NCI-H187 (cell line): ENCODE measurements around the gene DDX24.
"Not testable (repeated sequence)": the region's sequence is repeated elsewhere in the genome, so short reads cannot be mapped to it uniquely, and the experiment has no call there.

Experiments
- DNase-seq, 2 experiments: peaks; one replicate each; lab custom pipeline; 2025; lab: John Stamatoyannopoulos, UW

Gene DDX24

DNA sequence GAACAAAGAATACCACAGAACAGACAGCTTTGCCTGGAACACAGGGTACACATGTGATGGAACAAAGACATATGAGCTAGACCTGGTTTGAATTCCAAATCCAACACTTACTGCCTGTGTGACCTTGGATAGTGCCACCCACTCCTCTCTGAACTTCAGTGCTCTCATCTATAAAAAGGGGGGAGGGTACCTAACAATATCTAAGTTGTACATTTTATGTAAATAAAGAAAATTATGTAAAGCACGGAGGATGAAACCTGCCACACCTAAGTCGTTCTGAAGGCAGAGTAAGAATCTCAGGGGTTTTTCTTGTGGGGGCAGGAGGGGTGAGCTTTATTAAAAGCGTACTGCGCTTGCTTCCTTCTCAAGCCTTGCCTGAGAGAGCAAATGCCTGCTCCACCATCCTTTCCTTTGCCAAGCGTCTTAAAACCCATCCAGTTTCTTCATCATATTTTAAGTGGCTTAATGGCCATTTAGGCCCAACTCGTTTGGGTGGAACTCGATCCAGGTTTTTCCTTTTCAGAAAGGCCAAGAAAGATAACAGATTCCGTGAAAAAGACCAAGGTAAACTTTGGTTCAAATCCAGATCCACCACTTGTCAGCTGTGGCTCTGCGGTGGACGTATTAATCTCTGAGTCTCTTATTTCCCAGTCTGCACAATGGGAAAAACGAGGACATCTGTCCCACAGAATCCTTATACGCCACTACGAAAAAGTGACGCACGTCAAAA, 946 bp downstream of the DDX24 start:
- DNase-seq = peak in 1 of 2 experiments; percentile 30

DNA sequence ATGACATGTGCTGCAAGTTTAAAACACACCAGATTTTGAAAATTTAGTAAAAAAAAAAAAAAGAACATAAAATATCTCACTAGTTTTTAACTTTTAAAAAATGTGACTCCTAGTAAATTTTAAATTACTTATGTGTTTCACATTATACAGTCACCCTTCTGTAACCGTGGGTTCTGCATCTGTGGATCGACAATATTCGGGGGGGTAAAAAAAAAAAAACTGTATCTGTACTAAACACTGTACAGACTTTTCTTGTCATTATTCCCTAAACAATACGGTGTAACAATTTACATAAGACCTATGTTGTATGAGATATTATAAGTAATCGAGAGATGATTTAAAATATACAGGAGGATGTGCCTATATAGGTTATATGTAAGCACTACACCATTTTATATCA, 3.2 kb downstream of the DDX24 start:
- no peak for DNase-seq

DNA sequence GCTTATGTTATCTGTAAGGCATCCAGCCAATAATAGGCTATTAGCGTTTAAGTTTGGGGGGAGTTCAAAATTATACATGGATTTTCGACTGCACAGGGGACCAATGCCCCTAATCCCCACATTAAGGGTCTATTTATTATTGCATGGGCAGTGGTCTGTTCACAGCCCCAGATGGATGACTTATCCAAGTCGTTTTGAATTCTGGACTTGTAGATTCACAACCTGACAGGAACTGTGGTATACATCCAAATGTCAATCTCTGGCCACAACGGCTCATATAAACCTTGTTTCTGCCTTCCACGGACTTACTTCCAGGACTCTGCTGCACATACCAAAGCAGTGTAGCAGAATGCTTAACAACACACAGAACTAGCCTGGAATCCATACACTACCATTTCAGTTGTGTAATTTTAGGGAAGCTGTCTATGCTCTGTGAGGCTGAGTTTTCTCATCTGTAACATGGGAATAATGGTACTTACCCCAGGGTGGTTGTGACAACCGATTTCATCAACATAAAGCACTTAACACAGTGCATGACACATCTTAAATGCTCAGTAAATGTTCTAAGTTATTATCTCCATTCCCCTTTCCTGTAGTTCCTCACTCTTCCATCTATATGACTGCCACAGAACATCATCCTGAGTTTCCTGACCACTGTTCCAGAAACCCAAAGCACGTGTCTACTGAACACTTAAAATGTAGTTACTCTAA, 3.7 kb downstream of the DDX24 start:
- no peak for DNase-seq

DNA sequence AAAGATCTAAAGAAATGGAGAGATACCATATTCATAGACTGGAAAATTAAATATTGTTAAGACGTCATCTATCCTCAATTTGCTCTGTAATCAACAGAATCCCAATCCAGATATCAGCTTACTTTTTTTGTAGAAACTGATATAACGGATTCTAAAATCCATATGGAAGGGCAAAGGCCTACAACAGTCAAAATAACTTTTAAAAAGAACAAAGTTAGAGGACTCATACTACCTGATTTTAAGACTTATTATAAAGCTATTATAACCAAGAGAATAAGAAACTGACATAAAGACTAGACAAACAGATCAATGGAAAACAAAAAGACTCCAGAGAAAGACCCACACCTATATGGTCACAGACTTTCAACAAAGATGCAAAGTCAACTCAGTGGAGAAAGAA, 6.0 kb downstream of the DDX24 start:
- no peak for DNase-seq

DNA sequence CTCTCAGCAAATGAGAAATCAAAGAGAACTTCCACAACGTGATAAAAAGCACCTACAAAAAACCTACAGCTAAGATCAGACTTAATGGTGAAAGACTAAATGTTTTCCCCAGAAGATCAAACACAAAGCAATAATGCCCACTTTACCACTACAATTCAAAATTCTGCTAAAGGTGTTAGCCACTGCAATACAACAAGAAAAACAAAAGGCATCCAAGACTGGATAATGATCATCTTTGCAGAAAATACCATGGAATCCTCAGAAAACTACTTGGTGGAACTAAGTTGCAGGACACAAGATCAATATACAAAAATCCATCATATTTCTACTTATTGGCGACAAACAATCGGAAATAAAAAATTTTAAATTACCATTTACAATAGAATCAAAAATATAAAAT, 6.5 kb downstream of the DDX24 start:
- DNase-seq = no peak

DNA sequence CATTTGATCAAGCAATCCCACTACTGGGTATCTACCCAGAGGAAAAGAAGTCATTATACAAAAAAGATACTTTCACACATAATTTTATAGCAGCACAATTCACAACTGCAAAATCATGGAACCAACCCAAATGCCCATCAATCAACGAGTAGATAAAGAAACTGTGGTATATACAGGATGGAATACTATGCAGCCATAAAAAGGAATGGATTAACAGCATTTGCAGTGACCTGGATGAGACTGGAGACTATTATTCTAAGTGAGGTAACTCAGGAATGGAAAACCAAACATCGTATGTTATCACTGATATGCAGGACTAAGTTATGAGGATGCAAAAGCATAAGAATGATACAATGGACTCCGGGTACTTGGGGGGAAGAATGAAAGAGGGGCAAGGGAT, 8.9 kb downstream of the DDX24 start:
- not testable (repeated sequence) for DNase-seq

DNA sequence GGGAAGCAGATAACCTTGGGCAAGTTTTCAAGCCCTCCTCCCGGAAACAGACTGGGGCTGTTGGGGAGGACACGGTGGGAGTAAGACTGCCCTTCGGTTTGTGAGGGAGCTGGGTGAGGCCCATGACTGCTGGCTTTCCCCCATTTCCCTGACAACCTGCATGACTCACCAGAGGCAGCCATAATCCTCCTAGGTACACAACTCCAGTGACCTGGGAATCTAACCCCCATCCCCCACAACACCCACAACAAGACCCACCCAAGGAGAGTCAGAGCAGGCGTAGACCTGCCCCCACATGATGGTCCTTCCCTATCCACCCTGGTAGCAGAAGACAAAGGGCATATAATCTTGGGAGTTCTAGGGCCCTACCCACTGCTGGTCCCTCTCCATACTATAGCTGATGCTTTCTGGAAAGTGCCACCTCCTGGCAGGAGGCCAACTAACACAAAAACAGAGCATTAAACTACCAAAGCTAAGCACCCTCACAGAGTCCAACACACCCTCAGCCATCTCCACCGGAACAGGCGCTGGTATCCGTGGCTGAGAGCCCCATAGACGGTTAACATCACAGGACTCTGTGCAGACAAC, 14.8 kb downstream of the DDX24 start:
- DNase-seq = no peak

DNA sequence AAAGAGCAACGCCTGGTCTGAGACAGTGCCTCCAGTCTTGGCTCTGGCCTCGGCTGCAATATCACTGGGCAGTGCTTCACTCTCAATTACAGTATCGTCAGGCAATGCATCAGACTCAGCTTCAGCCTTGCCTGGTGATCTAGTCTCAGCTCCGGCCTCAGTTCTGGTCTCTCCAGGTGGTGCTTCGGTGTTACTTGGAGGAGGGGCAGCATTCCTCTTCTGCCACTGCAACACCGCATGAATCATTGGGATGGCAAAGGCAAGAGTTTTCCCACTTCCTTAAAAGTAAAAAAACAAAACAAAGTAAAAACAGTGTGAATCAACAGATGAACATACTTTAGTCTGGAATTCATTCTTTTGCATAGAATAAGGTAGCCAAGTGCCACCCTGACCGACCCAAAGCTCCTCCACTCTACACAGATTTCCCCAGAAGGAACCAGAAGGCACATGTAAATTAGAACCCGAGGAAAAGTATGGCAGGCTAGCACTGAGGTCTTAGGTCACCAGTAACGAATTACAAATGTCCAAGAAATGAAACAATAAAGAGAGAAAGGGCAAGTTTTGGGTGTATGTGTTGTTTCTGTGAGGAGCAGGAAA, 18.6 kb downstream of the DDX24 start:
- no peak for DNase-seq

DNA sequence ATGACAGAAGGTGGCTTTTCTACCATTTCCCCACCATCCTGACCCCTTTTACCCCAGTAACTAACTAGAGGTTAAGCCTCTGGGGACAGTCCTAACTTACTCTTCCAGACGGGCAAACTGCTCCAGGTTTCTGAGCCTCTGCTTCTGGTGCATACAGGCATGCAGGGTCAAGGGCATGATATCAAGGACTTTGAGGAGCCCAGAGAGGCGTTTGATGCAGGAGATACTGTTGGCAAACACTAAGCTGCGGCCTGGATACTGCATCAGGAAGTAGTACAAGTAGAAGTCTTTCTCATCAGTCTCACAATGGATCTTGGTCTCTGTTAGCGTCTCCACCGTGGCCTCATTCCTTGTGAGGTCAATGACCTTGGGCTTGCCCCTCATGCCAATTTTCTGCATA, 21.0 kb downstream of the DDX24 start:
- DNase-seq = no peak

DNA sequence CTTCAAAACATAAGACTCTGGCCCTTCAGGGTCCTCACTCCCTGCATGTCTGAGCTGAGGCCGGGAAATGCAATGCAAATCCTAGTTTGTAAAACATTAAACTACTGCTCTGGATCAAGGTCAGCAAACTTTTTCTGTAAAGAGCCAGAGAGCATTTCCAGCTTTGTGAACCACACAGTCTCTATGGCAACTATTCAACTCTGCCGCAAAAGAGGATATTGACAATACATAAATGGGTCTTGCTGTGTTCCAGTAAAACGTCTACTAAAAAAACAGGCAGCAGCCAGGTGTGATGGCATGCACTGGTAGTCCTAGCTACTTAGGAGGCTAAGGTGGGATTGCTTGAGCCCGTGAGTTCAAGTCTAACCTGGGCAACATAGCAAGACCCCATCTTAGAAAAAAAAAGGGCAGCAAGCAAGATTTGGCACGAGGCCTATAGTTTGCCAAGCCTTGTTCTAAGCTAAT, 22.3 kb downstream of the DDX24 start:
- no peak for DNase-seq

DNA sequence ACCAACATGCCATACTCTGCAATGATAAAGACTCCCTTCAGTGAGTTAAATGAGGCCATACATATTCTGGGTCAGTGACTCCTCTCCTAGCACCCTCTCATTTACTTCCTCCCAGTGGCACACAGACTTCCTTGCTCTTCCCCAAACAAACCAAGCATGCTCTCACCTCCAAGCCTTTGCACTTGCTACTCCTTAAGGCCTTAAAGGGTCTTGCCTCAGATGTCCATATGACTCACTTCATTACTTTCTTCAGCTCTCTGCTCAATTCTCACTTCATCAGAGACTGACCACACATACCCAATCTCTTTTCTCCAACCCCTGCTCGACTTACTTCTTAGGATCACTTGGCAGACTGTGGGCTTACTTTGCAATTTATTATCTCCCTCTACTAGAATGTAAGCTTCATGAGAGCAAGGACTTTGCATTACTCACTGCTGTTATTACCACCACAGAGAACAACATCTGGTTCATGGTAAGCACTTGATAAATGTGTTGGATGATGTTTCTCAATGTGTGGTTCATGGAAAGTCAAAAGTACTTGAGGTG, 22.8 kb downstream of the DDX24 start:
- no peak for DNase-seq

DNA sequence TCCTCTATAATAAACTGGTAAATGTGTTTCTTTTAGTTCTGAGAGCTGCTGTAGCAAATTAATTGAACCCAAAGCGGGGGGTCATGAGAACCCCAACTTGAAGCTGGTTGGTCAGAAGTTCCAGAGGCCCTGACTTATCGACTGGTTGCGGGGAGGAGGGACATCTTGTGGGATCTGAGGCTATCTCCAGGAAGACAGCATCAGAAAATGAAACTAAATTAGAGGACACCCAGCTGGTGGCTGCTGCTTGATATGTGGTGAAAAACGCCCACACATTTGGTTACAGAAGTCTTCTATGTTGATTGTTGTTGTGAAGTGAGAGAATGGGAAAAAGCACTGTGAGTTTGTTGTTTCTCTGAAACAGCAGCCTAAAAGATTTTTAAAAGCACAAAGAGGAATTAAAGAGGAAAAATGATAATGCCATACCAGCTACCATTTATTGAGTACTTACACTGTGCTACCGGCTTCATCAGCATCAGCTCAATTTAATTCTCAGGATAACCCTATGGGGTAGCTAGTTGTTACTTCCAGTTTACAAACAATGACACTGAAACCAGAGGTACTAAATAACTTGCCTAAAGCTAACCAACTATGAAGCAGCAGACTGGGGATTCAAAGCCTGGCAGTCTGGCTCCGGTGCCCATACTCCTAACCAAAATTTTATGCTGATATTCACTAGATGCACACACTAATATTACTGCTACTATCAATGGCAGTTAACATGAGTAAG, 24.3 kb downstream of the DDX24 start:
- no peak for DNase-seq

DNA sequence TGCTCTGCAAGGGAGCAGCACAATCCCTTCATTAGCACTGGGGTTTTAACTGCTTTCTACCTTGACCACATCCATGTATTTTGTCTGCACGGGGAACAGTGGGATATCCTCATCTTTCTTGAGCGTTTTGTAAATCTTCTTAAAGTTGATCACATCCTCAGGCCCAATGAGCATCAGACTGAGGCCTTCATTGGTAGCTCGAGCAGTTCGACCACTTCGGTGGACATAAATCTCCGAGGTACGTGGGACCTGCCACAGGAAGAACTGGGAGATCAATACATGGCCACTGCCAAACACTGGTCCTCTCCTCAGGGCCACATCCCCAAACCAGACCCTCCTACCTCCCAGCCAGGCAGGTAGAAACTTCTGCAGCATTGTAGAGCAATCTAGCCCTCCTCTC, 26.1 kb downstream of the DDX24 start:
- no peak for DNase-seq

DNA sequence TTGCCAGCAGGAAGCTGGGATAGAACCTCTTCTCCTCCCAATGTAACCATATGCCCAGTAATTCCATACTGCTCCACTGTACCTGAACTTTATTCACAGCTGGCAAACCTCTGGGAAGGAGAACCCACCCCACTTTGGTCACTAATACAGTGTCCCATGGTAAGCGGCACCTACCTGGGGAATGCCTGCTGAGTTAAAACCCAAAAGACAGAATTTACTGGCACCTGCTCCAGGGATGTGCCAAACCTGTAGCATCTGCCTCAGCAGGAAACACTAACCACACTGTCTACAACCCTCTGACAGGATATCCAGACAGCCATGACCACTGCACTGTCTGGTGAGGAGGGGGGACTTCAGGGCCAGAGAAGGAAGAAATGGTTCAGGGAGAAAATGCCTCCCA, 26.6 kb downstream of the DDX24 start:
- no peak for DNase-seq

DNA sequence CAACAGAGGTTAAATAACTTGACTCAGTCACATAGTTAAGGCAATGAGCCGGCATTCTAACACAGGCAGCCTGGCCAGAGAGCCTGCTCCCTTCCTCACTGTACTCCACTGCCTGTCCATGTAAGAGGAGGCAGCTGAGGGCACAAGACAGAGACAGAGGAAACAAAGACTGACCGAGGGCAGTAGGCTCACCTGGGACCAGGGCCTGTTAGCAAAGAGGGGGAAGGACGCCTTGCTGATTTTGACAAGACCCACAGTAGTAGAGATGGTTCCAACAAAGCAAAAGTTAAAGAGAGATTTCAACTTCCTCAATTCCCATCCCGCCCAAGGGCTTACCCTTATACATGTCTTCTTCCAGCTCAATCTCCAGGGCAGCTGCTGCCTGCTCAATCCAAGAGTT, 28.3 kb downstream of the DDX24 start:
- no peak for DNase-seq

DNA sequence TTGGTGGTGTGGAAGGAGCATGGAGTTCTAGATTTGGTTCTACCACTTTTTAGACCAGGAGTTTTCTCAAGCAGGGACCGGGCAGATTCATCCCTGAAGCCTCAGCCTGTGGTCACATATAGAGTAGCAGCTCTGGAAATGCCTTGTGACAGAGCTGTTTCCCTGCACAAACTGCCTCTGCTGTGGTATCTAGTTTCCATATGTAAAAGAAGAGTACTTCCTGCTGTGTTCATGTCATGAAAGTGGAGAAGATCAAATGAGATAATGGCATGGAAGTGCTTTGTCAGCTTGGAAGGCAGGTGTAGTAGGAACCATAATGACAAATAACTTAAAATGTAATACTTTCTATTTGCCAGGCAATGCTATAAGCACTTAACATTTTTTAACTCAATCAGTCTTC, 28.8 kb downstream of the DDX24 start:
- DNase-seq = no peak

DNA sequence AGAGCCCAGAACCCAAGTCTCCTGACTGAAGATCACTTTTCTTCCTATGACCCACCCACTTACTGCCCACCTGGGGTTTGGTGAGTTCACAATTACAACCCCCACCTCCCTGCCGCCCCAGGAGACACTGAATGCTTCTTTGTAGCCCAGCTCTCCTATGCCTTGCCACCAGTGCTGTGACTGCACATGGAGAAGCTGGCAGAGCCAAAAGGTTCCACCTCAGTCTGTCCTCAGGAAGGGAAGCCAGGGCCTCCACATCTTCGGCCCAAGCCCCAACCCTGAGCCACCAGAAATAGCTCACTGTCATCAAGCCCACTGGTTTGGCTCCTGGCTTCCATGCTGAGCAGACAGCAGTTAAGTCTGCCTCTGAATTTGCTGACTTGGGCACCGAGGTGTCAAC, 29.2 kb downstream of the DDX24 start:
- DNase-seq = no peak

DNA sequence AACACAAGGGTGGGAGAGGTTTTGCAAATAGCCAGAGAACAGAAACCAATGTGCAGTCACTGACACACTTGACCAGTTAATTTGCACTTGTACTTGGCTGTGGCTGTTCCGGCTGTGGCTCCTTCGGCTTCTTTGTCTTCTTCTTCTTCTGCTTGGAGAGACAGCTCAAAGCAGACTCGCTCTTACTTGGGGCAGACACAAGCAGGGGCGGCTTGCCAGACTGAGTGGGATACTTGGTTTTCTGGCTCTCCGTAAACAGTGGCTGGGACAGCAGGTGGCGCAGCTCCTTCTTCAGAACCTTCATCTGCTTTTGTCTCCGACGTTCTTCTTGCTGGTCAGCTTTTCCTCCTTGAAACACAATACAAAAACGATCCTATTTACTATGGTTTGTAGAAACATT, 29.9 kb downstream of the DDX24 start:
- DNase-seq = no peak

DNA sequence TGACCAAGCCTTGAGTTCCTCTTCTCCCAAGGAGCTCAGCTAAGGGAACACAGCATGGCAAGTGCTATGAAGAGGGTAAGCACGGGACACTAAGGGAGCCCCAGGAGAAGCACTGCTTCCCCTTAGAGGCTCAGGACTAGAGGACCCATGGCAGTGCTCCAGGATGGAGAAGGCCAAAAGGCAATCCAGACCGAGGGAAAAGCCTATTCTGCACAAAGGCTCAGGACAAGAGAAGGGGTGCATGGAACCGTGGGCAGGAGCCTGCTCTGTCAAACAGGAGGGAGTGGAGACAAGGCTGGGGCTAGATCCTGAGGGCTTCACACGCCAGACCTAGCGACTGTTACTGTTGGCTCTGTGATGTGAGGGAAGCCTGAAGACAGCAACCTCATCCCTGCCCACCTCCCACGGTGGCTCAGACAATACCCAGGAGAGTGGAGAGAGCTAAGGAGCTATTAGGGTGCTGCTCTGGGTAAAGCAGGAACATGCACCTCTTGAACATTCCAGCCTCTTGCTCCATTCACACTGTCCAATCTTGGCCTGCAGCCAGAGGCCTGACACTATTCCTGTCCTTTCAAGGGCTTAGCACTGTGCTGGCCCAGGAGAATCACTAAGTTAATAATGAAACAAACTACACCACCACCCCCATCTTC, 30.6 kb downstream of the DDX24 start:
- no peak for DNase-seq

DNA sequence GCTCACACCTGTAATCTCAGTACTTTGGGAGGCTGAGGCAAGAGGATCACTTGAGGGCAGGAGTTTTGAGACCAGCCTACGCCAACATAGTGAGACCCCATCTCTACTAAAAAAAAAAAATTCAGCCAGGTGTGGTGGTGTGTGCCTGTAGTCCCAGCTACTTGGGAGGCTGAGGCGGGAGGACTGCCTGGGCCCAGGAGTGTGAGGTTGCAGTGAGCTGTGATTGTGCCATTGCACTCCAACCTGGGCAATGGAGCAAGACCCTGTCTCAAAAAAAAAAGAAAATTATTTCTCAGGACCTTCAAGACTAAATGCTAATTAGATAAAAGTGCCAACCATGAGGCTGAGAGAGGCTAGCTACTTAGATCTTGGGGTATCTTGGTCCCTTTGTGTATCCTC, 31.4 kb downstream of the DDX24 start:
- DNase-seq = no peak
